ENCODE results near the gene CDKL1. TPM values are rescaled to one million over a fixed set of nuclear protein-coding genes. Genes with fewer than 3 reads are reported as not detected.
A peak's percentile ranks its signal among the peaks of the same experiment; 100 is the strongest.
"Not testable (repeated sequence)": the region's sequence is repeated elsewhere in the genome, so short reads cannot be mapped to it uniquely, and the experiment has no call there.

Gene CDKL1
- total RNA-seq, 1 experiment from 2014 or later: 3.6 TPM

DNA sequence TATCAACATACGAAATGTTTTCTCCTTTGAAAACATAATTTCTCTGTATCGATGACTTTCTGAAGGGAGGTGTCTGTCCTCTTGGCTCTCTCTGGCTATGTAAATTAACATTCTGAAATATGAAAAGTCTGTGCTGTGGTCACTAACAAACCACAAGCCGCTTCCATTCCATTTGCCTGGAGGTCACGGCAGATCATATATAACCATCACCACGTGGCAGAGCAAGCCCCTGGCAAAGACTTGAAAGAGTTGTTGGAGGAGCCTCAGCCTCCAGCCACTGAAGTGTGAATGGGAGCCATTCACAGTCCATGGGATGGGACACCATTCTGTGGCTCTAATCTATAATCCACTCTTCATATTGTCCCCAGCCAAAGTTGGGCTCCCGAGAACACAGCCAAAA is 39.6 kb downstream of the CDKL1 start (continued):
- TF ChIP-seq ESRRA (CRISPR knock-in tag; IDR thresholded peaks at IDR 0.05; ENCODE audit: borderline replicate concordance): no peak
- no peak for TF ChIP-seq JAZF1 (CRISPR knock-in tag; IDR thresholded peaks at IDR 0.05)

DNA sequence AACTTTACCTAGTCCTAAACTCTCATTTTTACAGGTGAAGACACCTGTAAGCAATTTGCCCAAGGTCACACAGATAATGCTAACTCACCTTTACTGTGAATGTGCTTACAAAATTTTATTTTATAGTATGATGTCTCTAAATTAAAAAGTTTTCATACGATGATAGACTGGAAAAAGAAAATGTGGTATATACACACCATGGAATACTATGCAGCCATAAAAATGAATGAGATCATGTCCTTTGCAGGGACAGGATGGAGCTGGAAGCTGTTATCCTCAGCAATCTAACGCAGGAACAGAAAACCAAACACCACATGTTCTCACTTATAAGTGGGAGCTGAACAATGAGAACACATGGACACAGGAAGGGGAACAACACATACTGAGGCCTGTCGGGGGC is 40.4 kb downstream of the CDKL1 start:
- H3K9me3 Mint-ChIP-seq; DNase-seq (ENCODE audit: low spot score); H3K27me3 Mint-ChIP-seq (ENCODE audit: low read depth); H3K27ac Mint-ChIP-seq; H3K4me1 Mint-ChIP-seq; ATAC-seq; H3K4me3 Mint-ChIP-seq; H3K36me3 Mint-ChIP-seq; POLR2A ChIA-PET: not testable (repeated sequence)
- CTCF ChIA-PET: interaction anchor here (0.6 kb wide), 1 partner anchor 38 kb away, joined by 3 read pairs; no protein-coding TSS in a partner anchor

DNA sequence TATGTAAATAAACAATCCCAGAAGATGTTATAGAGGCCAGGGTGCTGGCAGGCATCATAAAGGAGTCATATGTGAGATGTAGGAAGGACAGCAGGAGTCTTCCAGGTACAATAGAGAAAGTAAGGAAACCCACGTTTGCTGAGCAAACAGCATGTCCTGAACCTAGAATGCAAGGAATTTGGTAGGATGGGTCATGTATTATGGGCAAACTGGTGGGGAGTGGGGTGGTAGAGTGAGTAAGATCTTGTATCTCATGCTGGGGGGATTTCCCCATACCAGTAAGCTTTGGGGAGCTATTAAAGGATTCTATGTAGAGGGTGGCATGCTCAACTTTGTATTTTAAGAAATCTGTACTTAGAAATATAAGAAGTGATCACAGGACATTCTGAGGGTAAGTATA is 41.0 kb downstream of the CDKL1 start:
- no peak for TF ChIP-seq TP53 (CRISPR knock-in tag; IDR thresholded peaks at IDR 0.05)
- TF ChIP-seq, protein P1, sequence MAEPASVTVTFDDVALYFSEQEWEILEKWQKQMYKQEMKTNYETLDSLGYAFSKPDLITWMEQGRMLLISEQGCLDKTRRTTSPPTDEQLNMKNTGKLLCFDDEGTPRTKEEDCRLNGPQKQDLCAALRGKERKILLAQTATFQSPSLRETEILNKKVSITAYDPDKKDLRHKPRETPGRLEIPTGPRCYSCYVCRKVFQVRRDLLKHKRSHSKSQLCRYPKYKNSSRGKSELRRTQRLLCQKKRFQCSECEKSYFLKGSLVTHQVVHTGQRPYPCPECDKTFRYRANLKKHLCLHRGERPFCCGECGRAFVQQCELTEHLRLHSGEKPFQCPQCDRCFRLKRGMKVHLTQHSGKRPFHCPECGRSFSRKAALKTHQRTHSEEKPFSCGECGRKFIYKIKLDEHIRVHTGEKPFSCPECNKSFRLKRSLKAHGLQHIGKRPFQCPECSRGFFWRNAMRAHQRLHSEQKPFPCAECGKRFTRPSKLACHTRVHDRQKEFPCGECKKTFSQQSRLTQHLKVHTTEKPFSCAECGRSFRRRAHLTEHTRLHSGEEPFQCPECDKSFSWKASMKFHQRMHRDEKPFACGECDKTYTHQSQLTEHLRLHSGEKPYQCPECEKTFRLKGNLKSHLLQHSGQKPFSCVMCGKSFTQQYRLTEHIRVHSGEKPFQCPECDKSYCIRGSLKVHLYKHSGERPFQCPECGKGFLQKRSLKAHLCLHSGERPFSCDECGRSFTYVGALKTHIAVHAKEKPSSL (CRISPR knock-in tag; conservative IDR thresholded peaks at IDR 0.05): no peak
- TF ChIP-seq JUN (CRISPR knock-in tag; IDR thresholded peaks at IDR 0.05): no peak
- no peak for TF ChIP-seq ZNF263 (CRISPR knock-in tag; IDR thresholded peaks at IDR 0.05; ENCODE audit: low read depth)
- TF ChIP-seq, protein P2, sequence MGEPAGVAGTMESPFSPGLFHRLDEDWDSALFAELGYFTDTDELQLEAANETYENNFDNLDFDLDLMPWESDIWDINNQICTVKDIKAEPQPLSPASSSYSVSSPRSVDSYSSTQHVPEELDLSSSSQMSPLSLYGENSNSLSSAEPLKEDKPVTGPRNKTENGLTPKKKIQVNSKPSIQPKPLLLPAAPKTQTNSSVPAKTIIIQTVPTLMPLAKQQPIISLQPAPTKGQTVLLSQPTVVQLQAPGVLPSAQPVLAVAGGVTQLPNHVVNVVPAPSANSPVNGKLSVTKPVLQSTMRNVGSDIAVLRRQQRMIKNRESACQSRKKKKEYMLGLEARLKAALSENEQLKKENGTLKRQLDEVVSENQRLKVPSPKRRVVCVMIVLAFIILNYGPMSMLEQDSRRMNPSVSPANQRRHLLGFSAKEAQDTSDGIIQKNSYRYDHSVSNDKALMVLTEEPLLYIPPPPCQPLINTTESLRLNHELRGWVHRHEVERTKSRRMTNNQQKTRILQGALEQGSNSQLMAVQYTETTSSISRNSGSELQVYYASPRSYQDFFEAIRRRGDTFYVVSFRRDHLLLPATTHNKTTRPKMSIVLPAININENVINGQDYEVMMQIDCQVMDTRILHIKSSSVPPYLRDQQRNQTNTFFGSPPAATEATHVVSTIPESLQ (CRISPR knock-in tag; IDR thresholded peaks at IDR 0.05): no peak
- TF ChIP-seq ELF4 (CRISPR knock-in tag; IDR thresholded peaks at IDR 0.05; ENCODE audit: low read depth): no peak
- TF ChIP-seq ZNF671 (CRISPR knock-in tag; IDR thresholded peaks at IDR 0.05): no peak
- TF ChIP-seq, protein P3, sequence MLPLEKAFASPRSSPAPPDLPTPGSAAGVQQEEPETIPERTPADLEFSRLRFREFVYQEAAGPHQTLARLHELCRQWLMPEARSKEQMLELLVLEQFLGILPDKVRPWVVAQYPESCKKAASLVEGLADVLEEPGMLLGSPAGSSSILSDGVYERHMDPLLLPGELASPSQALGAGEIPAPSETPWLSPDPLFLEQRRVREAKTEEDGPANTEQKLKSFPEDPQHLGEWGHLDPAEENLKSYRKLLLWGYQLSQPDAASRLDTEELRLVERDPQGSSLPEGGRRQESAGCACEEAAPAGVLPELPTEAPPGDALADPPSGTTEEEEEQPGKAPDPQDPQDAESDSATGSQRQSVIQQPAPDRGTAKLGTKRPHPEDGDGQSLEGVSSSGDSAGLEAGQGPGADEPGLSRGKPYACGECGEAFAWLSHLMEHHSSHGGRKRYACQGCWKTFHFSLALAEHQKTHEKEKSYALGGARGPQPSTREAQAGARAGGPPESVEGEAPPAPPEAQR (CRISPR knock-in tag; IDR thresholded peaks at IDR 0.05): no peak
- no peak for TF ChIP-seq GABPB1 (CRISPR knock-in tag; IDR thresholded peaks at IDR 0.05)
- TF ChIP-seq, protein P4, sequence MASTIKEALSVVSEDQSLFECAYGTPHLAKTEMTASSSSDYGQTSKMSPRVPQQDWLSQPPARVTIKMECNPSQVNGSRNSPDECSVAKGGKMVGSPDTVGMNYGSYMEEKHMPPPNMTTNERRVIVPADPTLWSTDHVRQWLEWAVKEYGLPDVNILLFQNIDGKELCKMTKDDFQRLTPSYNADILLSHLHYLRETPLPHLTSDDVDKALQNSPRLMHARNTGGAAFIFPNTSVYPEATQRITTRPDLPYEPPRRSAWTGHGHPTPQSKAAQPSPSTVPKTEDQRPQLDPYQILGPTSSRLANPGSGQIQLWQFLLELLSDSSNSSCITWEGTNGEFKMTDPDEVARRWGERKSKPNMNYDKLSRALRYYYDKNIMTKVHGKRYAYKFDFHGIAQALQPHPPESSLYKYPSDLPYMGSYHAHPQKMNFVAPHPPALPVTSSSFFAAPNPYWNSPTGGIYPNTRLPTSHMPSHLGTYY (CRISPR knock-in tag; IDR thresholded peaks at IDR 0.05): no peak
- TF ChIP-seq NR3C1 (CRISPR knock-in tag; conservative IDR thresholded peaks at IDR 0.05; ENCODE audit: low read depth): no peak
- TF ChIP-seq PRRX2 (CRISPR knock-in tag; IDR thresholded peaks at IDR 0.05): no peak
- no peak for TF ChIP-seq IRF2 (CRISPR knock-in tag; IDR thresholded peaks at IDR 0.05; ENCODE audit: borderline replicate concordance, low read depth)

More for the DNA sequence above, 41.0 kb downstream of the CDKL1 start:
- POLR2A ChIA-PET: no interaction called here
- H3K4me1 Mint-ChIP-seq: 0 out of 2 replicates have a peak, but pooled peaks cover 2% of the 10 kb centered on the region
- no peak overlapping the region for H3K27ac Mint-ChIP-seq
- H3K36me3 Mint-ChIP-seq: no peaks in the 10 kb centered on the region
- no peaks in the 10 kb centered on the region for H3K9me3 Mint-ChIP-seq
- ATAC-seq (peak; percentile 52), DNase-seq (ENCODE audit: low spot score) (no peak)
- H3K27me3 Mint-ChIP-seq (ENCODE audit: low read depth): no peaks in the 10 kb centered on the region
- no peak overlapping the region for H3K4me3 Mint-ChIP-seq
- CTCF ChIA-PET: interaction anchor here (0.6 to 1.1 kb wide), 2 partner anchors 15 to 38 kb away, joined by 3 read pairs; no protein-coding TSS in a partner anchor

All from WTC11 (cell line).